T-helper 22 cell (primary cell): Measurements from ENCODE around the gene NEB.
"Not testable (repeated sequence)": the region's sequence is repeated elsewhere in the genome, so short reads cannot be mapped to it uniquely, and the experiment has no call there.

Experiments used
- DNase-seq: peaks from one replicate; pipeline ENCODE4 v3.0.0-alpha.2; 2020; ENCODE audit warnings: low read depth

NEB gene

DNA sequence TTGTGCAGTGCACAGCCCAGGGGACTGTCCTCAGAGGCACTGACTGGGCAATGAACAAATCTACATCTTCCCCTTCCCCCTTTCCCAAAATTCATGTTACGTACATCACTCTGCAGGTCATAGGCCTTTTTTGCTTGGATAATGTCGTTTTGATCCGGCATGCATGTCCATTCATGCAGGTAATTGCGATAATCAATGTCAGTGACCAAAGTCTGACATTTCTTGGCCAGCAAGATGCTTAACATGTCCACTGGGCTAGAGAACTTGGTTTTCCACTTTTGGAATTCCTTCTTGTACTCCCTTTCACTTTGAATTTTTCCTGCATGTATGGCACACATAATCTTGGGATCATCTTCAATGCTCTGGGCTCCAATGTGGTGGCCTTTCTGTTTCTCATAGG is 124.6 kb downstream of the NEB start:
- DNase-seq = no peak

DNA sequence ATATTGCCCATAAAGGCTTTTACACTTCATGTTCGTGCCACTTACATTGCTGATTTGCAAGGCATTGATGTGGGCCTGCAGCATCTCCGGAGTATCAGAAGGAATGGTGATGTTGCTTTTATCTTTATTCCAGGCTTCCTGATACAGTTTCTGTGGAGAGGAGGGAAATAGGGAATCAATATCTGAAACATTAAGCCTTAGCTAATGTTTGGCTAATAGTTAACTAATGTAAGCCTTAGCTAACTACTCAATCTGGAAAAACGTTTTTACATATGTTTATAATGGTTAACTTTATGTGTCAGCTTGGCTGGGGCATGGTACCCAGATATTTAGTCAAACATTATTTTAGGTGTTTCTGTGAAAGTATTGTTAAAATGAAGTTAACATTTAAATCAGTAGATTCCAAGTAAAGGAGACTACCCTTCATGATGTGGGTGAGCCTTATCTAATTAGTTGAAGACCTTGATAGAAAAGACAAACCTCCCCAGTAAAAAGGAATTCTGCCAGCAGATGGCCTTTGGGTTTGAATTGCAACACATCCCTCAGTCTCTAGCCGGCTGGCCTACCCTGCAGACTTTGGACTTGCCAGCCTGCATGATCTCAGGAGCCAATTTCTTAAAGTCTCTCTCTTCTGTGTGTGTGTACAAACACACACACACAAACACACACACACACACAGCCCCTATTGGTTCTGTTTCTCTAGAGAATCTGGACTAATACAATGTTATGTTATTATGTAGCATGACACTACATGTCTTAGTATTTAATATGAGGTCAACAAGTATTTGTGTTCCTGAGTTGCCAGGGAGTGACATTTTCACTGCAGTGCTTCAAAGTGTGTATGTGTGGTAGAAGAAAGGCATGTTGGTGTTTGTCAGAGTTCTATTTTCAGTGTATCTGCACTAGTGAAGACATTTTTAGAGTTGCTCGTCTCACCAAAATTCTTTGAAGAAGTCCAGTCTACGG is 126.5 kb downstream of the NEB start:
- not testable (repeated sequence) for DNase-seq

GRCh38 chr2:151603530-151603929 is 130.7 kb downstream of the NEB start:
- not testable (repeated sequence) for DNase-seq

- not testable (repeated sequence) for DNase-seq
These were observed 131.9 kb downstream of the NEB start for GRCh38 chr2:151602402-151602801.

GRCh38 chr2:151601803-151602202 is 132.5 kb downstream of the NEB start:
- DNase-seq = not testable (repeated sequence)

- DNase-seq = not testable (repeated sequence)
These were observed 137.2 kb downstream of the NEB start for GRCh38 chr2:151596903-151597608.

DNA sequence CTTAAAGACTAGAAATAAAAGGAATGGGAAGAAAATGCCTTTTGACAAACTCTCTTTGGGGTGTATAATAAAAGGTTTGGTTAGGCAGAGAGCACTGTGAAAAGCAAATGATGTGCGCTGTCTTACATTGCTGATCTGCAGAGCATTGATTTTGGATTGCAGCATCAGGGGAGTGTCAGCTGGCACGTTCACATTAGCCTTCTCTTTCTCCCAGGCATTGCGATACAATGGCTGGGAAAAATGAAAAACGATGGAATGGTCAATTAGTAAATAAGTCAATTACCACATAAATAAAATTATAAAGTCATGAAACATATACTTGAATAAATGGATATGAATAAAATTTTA is 142.4 kb downstream of the NEB start:
- not testable (repeated sequence) for DNase-seq

DNA sequence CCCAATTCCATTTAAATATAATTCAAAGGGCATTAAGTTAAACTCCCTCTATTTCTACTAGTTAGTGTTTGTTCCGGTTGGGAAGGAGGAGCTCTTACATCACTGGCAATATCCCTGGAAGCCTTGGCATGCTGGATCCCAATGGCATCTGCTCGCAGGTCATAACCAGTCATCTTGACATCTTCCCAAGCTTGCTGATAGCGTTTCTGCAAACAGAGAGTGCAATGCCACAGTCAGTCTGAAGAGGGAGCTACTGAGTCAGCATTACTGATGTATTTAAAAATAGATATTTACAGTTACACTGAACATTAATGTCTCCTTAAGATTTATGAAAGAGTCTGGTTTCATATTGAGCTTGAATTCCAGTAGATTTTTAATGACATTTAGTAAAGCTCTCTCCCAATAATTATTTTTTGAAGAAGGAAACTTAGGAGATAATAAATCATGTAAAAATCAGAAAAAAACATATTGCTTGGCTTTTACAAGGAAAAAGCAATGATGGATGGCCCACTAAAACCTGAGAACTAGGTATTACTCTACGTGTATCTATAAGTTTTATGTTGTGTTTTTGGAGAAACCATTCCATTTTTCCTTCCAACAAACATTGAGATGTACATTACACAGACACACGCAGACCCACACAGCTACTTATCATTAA is 142.9 kb downstream of the NEB start:
- DNase-seq = not testable (repeated sequence)

DNA sequence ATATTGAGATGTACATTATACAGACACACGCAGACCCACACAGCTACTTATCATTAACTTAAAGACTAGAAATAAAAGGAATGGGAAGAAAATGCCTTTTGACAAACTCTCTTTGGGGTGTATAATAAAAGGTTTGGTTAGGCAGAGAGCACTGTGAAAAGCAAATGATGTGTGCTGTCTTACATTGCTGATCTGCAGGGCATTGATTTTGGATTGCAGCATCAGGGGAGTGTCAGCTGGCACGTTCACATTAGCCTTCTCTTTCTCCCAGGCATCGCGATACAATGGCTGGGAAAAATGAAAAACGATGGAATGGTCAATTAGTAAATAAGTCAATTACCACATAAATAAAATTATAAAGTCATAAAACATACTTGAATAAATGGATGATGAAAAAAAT is 153.0 kb downstream of the NEB start:
- DNase-seq = not testable (repeated sequence)

GRCh38 chr2:151580697-151581096 is 153.6 kb downstream of the NEB start:
- DNase-seq = not testable (repeated sequence)

DNA sequence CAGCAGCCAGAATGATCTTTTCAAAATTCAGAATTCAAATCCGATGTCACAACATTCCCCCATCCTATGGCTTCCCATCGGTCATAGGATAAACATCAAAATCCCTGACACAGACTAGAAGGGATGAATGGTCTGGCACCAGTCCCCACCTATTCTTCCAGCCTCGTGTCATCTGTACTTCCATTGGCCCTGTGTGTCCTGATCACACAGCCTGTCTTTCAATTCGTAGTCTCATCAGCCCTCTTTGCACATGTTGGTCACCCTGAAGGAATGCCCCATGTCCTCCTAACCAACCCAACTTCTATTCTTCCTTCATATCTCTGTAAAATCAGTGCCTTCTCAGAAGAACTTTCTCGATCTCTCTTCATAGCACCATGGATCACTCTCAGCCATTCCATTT is 157.2 kb downstream of the NEB start:
- DNase-seq = no peak

DNA sequence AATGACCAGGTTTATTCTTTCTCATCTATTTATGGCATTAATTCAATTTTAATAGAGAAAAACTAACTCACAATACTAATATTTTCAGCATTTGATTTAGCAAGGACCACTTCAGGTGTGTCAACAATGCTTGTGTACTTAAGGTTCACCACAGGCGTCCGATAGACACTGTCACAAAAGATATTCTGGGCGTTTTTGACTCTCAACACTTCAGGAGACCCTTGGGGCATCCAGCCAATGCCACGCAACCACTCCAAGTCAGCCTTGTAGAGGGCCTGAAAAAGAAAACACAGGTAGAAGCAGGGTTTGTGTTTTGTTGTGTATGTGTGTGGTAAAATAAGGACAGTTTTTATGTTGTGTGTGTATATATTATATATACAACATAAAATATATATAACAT is 158.2 kb downstream of the NEB start:
- no peak for DNase-seq

- DNase-seq = no peak
These were observed 158.9 kb downstream of the NEB start for GRCh38 chr2:151575338-151575737.

DNA sequence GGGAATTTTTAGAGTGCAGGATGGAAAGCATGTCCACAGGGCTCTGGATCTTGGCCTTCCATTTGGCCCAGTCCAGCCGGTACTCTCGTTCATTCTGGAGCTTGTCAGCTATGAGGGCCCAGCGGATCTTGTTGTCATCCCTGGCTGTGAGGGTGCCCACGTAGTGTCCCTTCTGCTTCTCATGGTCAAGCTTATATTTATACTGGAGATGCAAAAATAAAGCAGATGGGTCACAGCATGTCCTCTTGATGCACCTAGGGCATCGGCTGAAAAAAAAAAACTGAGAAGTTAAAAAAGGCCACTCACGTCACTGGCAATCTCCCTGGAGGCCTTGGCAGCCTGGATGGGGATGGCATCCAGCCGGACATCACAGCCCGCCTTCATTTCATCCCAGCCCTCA is 164.1 kb downstream of the NEB start:
- DNase-seq = no peak

GRCh38 chr2:151569167-151569566 is 165.1 kb downstream of the NEB start:
- DNase-seq = no peak

DNA sequence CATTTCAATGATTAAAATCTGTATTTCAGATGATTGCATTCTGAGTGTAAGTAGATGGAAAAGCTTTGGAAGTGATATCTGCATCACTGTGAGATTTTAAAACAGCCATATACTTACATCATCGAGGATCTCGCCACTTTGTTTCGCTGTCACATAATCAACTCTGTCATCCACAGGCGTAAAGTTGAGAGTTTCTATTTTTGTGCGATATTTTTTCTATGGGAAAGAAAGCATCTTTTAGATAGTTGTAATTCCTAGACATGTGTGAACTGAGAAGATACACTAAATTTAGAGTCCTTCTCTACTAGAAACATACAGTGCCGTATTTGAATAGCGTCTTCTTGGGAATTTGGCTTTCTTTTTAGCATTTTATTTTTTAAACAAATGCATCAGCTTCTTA is 165.8 kb downstream of the NEB start:
- DNase-seq = no peak

DNA sequence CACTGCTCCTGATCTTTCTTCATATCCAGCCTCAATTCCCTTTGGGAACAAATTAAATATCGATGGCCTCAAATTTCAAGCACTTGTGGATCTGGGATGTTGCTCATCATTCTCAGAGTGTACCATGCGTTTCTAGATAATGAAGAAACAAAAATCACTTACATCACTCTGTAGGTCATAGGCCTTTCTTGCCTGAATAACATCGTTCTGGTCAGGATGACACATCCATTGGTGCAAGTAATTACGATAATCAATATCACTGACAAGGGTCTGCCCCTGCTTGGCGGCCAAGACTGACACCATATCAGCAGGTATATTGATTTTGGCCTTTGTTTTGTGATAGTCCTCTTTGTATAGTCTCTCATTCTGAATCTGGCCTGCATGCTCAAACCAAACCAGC is 167.3 kb downstream of the NEB start:
- DNase-seq = no peak

DNA sequence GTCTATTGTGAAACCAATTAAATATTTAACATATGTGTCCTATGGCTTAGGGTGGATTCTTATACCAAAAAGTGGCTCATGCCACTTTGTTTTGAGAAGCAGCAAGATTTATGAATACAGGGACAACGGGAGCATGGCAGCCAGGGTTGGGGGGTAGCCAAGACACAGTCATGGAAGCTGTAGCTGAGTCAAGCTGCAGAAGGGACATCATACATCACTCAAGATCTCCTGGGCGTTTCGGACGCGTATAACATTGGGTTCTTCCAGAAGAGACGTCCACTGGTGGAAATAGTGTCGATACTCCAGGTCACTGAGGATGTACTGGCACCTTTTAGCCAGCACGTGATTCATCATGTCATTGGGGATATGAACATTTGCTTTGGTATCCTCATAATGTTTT is 171.9 kb downstream of the NEB start:
- no peak for DNase-seq

GRCh38 chr2:151560289-151560688 is 174.0 kb downstream of the NEB start:
- DNase-seq = no peak

DNA sequence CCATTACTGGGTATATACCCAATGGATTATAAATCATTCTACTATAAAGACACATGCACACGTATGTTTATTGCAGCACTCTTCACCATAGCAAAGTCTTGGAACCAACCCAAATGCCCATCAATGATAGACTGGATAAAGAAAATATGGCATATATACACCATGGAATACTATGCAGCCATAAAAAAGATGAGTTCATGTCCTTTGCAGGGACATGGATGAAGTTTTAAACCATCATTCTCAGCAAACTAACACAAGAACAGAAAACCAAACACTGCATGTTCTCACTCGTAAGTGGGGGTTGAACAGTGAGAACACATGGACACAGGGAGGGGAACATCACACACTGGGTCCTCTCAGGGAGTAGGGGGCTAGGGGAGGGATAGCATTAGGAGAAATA is 174.8 kb downstream of the NEB start:
- not testable (repeated sequence) for DNase-seq

DNA sequence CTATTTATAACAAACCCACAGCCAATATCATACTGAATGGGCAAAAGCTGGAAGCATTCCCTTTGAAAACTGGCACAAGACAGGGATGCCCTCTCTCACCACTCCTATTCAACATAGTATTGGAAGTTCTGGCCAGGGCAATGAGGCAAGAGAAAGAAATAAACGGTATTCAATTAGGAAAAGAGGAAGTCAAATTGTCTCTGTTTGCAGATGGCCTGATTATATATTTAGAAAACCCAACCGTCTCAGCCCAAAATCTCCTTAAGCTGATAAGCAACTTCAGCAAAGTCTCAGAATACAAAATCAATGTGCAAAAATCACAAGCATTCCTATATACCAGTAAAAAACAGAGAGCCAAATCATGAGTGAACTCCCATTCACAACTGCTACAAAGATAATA is 176.4 kb downstream of the NEB start:
- DNase-seq = not testable (repeated sequence)

DNA sequence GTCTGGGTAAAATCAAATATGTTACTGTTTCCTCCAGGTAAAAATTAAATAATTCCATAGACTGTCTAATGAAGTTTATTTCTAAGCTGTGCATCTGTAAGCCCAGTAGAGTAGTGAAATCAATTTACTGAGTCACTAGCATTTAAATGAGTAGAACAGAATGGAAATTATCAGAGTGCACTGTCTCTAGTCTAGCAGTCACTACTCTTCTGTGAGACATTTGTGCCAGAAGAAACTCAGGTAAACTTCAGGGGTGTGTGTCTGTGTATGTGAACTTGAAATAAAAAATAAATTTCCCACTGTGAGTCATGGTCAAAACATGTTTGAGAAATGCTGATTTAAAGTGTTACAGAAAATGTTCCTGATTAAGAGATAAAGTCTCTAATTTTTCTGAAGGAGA is 178.2 kb downstream of the NEB start:
- no peak for DNase-seq

DNA sequence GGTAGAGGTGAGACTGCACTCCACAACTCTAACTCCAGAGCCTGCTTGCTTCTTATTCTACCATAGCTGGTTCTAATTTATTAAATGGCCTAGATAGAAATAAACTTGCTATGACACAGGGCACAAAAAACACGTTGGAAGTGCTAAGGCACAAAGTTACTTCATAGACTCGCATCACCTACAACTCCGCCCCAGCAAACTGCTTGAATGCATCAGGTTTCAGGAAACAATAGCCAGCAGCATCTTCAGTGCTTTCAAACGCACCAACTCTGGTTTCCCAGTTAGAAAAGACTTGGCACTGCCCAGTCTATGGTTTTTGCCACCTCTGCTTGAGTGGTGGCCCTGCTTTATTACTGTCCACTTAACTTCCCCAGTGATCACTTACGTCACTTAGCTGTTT is 182.0 kb downstream of the NEB start:
- DNase-seq = no peak
